ENCODE data around the gene COQ9.

DNA sequence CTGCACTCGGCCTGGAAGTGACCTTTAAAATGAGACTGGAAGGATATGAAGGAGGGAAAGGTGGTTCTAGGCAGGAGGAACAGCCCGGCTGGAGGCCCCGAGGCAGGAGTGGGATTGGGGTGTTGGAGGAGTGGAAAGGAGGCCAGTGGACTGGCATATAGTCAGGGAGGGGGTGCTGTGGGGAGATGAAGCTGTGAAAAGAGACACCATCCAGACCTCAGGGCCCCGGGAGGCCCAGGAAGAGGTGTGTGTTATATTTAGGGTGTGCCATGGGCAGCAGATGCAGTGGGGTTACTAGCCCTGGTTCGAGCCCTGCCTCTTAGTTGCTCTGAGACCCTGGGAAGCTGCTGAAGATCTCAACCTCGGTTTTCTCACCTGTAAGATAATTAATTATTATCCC lies 57.9 kb downstream of the COQ9 start:
- TF ChIP-seq, protein P1, sequence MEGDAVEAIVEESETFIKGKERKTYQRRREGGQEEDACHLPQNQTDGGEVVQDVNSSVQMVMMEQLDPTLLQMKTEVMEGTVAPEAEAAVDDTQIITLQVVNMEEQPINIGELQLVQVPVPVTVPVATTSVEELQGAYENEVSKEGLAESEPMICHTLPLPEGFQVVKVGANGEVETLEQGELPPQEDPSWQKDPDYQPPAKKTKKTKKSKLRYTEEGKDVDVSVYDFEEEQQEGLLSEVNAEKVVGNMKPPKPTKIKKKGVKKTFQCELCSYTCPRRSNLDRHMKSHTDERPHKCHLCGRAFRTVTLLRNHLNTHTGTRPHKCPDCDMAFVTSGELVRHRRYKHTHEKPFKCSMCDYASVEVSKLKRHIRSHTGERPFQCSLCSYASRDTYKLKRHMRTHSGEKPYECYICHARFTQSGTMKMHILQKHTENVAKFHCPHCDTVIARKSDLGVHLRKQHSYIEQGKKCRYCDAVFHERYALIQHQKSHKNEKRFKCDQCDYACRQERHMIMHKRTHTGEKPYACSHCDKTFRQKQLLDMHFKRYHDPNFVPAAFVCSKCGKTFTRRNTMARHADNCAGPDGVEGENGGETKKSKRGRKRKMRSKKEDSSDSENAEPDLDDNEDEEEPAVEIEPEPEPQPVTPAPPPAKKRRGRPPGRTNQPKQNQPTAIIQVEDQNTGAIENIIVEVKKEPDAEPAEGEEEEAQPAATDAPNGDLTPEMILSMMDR (tag by site-specific recombination; IDR thresholded peaks at IDR 0.05) = no peak
- TF ChIP-seq RBAK (tag by site-specific recombination; IDR thresholded peaks at IDR 0.05) = no peak
- TF ChIP-seq ZNF423 (tag by site-specific recombination; IDR thresholded peaks at IDR 0.05) = no peak
- no peak for TF ChIP-seq ZNF600 (tag by site-specific recombination; IDR thresholded peaks at IDR 0.05)
- TF ChIP-seq, protein P2, sequence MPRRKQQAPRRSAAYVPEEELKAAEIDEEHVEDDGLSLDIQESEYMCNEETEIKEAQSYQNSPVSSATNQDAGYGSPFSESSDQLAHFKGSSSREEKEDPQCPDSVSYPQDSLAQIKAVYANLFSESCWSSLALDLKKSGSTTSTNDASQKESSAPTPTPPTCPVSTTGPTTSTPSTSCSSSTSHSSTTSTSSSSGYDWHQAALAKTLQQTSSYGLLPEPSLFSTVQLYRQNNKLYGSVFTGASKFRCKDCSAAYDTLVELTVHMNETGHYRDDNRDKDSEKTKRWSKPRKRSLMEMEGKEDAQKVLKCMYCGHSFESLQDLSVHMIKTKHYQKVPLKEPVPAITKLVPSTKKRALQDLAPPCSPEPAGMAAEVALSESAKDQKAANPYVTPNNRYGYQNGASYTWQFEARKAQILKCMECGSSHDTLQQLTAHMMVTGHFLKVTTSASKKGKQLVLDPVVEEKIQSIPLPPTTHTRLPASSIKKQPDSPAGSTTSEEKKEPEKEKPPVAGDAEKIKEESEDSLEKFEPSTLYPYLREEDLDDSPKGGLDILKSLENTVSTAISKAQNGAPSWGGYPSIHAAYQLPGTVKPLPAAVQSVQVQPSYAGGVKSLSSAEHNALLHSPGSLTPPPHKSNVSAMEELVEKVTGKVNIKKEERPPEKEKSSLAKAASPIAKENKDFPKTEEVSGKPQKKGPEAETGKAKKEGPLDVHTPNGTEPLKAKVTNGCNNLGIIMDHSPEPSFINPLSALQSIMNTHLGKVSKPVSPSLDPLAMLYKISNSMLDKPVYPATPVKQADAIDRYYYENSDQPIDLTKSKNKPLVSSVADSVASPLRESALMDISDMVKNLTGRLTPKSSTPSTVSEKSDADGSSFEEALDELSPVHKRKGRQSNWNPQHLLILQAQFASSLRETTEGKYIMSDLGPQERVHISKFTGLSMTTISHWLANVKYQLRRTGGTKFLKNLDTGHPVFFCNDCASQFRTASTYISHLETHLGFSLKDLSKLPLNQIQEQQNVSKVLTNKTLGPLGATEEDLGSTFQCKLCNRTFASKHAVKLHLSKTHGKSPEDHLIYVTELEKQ (tag by site-specific recombination; IDR thresholded peaks at IDR 0.05; ENCODE audit: borderline replicate concordance) = no peak
- TF ChIP-seq ZNF211 (tag by site-specific recombination; IDR thresholded peaks at IDR 0.05; ENCODE audit: low read depth) = no peak
- no peak for TF ChIP-seq KLF7 (tag by site-specific recombination; IDR thresholded peaks at IDR 0.05; ENCODE audit: borderline replicate concordance)
- TF ChIP-seq, protein P3, sequence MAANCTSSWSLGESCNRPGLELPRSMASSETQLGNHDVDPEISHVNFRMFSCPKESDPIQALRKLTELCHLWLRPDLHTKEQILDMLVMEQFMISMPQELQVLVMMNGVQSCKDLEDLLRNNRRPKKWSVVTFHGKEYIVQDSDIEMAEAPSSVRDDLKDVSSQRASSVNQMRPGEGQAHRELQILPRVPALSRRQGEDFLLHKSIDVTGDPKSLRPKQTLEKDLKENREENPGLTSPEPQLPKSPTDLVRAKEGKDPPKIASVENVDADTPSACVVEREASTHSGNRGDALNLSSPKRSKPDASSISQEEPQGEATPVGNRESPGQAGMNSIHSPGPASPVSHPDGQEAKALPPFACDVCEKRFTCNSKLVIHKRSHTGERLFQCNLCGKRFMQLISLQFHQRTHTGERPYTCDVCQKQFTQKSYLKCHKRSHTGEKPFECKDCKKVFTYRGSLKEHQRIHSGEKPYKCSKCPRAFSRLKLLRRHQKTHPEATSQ (tag by site-specific recombination; IDR thresholded peaks at IDR 0.05) = no peak
- TF ChIP-seq ZNF660 (tag by site-specific recombination; IDR thresholded peaks at IDR 0.05) = no peak
- no peak for TF ChIP-seq ZNF830 (tag by site-specific recombination; IDR thresholded peaks at IDR 0.05; ENCODE audit: low read depth)
- no peak for TF ChIP-seq ZNF843 (tag by site-specific recombination; IDR thresholded peaks at IDR 0.05)
- TF ChIP-seq ZNF394 (tag by site-specific recombination; IDR thresholded peaks at IDR 0.05; ENCODE audit: borderline replicate concordance) = no peak
